Esophagus squamous epithelium (tissue), 4 donors: ENCODE data around the gene CHRNB1.

Source experiments
- CTCF ChIP-seq, 6 experiments: fragments of 450-650 bp in 4 of 6; fragments of 200-600 bp in 2 of 6; sonication (generic) in 2 of 6; IDR thresholded peaks; one replicate each; pipeline ENCODE4 v1.5.1; 2016 to 2019; ENCODE audit warnings: antibody characterized with exemption in 6 of 6, mild to moderate bottlenecking in 4 of 6, moderate library complexity in 4 of 6
- POLR2A ChIP-seq, 4 donors: fragments of 450-650 bp; IDR thresholded peaks; one replicate each; pipeline ENCODE4 v1.6.1; 2017; ENCODE audit warnings: antibody characterized with exemption in 4 of 4, mild to moderate bottlenecking in 4 of 4, moderate library complexity in 3 of 4

GRCh38 chr17:7466318-7466638, 21.4 kb downstream of the CHRNB1 start:
- TF ChIP-seq CTCF (IDR thresholded peaks at IDR 0.05) (no peak), POLR2A (IDR thresholded peaks at IDR 0.05) (no peak)
